GM21737 (cell line): ENCODE results near the gene SMIM21.

ENCODE experiments used
- ATAC-seq: cut with Tn5 transposase; IDR thresholded peaks from one replicate; pipeline ENCODE4 v1.9.1; 2021; ENCODE audit warnings: mild to moderate bottlenecking, moderate library complexity; ENCODE audit not compliant: unreplicated experiment

Gene SMIM21

DNA sequence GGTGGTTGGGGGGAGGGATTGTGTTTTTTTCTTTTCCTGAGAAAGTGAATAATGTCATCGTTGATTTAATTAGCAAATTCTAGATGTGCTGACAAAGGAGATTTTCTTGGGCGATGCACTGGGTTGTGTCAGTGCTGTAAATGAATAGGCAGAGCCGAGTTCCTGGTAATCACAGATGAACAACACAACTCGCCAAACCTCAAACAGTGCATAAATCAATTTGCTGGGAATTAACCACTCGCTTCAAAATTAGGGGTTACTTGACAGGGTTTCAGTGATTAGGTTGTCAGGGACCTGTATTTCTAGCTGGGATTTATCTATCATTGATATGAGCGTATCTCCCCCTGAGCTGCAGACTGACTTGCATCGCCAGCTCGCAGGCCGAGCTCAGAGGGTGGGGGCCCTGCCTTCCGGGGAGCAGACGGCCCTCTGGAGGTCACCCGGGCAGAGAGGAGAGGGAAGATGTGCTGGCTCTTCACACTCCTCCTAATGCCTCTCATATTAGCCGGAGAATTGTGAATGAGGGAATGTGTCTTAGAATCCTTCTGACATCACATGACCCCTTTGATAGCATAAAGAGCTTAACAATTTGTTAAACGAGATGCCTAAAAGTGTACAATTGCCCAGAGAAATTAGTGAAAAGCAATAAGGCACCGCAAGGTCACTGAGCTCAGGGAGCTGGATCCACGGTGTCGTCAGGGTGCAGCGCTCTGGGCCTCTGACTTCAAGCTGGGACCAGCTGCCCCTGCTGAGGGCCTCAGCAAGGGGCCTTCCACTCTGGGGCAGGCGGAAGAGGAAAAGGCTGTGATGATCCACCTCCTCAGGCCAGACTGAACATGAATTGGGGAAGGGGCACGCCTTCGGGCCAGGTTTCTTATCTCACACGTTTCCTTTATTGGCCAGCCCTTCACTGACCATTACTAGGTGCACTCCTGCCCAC is 48.9 kb downstream of the SMIM21 start:
- ATAC-seq, result no peak

DNA sequence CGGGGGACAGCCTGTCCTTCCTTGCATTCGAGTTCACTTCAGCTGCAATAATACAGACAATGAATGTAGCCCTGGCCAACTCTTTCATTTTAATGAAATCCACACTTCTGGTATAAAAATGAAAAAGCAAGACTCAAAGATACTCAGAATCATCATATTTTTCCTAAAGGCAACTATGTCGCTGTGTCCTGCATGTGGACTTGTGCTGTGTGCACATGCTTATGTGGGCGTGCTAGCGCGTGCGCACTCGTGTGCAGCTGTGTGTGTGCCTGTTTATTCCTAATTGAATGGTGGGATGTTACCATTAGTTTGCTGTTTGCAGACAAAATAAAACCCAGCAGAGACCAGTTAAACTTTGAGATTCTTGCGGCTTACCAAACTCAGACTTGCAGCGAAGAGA is 49.6 kb downstream of the SMIM21 start:
- ATAC-seq, result no peak

DNA sequence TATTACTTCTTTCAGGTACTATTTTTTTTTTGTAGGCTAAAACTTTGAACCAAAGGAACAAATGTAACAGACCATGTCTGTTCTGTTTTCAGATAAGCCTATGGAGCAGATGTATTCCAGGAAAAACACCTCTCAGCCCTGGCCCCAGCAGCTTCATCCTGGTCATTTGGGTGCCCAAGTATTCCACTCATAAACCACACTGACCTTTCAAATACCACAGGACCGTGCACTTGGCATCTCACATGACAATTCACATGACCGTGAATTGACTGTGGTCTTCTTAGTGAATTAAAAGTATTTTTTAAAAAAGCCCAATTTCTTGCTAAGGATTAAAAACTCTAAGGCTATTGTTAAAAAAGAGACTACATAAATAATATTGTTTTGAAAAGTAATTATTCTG is 50.2 kb downstream of the SMIM21 start:
- ATAC-seq, result no peak

DNA sequence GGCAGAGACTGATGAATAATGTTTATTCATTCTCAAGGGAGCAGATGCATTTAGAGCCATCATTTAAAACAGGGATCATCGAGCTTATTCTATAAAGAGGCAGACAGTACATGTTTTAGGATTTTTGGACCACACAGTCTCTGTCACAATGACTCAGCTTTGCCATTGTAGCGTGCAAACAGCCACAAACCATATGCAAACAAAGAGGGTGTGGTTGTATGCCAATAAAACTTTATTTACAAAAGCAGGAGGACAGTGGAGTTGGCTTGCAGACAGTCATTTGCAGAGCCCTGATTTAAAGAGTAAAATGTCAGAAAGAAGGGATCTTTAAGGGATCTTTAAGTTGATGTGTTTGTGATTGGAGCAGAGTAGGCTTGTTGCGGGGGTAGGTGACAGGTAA is 51.5 kb downstream of the SMIM21 start:
- ATAC-seq, result no peak

DNA sequence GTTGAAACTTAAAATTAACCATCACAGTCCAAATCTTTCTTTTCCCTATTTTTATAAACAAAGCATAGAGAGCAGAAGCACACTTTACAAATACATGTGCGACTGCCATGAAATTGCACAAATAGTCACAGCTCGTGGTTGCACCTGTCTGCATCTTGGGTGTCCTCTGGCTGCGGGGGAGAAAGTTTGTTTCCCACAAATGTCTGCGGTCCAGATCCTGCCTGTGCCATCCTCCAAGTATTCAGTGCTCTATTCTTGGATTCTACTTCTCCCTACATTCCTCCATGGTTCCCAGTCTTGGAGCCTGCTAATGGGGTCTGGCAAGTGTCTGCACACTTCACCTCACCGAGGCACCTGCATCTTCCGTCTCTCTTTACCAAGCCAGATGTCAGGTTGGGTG is 52.2 kb downstream of the SMIM21 start:
- no peak for ATAC-seq

DNA sequence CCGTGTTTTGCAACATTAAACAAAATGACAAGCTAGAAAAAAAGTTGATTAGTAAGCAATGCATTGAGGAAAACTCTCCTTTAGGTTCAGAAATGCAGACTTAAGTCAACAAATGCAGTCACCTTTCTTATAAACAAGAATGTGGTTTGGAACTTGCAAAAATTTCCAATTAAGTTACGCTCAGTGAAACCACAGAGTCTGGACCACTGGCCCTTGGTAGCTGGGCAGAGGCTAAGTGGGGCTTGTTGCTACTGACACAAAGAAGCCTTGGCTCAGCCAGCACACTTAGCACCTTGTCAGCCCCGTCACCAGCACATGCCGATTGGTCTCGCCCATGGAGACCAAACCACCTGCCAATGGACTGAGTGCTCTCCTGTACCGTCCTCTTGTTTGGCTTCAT is 53.0 kb downstream of the SMIM21 start:
- no peak for ATAC-seq

DNA sequence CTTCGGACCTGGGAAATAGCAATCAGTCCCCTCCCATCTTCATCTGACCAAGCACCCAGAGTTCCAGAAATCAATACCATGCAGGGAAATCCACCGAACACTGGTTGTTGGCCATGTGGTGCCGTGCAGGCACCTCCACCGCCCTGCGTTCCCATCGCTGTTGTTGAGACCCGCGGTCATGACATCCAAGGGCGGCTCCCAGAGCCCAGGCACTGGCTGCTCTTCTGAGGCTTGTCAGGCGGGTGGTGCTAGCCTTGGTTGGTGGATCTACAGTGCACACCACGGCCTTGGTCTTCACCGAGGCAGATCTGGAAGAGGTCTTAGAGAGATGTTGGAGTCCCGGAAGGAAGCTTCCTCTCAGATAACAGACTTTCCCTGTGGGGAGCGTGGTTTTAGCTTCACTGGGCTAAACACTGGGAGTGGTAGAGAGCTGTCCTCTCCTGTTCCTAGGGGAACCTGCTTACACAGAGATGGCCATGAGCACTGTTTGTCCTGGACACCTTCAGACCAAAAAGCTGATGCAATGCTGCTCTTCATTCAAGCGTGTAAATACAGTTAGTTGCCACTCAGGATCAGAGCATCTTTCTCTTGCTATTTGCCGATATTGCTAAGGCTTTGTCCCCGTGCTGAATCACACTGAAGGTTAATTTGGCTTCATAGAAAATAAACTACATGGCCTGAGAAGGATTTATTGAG is 58.3 kb downstream of the SMIM21 start:
- no peak for ATAC-seq

DNA sequence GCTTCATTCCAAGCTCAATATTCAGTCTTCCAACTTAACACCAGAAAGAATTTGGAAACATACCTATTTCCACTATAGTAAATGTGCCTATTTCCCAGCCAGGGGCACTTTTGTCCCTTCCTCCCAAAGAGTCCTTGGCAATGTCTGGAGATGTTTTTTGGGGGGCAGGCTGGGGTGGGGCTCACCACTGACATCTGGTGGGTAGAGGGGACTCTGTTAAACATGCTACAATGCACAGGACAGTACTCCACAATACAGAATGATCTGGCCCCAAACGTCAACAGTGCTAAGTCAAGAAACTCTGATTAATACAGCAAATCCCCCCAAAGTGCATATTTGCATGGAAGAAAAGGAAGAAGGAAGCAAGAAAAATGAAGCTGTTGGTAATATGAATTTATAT is 61.7 kb downstream of the SMIM21 start:
- ATAC-seq, result no peak

DNA sequence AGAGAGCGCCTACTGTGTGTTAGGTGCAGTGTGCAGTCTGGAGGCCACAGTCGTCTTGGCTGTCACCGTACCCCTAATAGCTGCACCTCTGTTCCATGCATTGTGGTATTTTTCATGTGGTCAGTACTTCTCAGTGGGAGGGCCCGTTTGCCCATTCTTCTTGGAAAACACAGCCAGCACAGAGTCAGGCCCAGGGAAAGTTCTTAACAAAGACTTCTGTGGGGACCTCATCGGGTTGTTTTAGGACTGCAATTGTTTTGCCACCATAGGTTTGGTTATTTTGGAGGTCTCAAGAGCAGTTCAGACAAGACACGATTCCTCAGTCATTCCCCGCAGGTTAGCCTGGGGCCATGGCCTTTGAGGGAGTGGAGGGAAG is 62.3 kb downstream of the SMIM21 start:
- ATAC-seq, result no peak

DNA sequence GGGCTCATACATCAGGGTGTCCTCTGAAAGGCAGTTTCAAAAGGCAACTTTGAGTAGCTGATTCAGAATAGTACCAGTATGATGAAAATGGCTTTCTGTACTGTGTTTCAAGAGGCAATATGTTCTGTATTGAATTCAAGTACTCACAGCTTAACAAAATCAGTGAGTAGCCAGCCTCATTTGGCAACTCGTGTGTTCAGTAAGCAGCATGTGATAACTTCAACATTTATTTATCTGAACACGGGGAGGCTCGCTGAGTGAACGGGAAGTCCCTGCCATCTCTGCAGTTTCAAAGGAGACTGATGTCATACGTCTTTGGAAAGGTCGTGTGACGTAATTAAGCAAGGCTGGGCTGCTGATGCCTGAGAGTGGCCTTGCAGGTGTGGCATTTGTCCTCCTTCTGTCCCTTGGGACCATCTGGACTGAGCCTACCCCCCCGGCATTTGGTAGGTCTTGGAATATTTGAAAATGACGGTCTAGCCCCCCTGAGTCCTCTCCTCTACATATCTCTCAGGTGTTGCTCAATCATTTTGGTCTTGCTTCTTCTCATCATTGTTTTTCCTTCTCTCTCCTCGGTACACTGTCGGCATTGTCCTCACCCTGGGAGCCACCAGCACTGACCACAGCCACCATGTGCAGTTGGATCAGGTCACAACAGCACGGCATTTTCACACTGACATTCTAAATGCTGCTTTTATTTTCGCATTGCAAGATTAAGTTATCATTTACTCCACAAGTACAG is 62.8 kb downstream of the SMIM21 start:
- ATAC-seq, result no peak

DNA sequence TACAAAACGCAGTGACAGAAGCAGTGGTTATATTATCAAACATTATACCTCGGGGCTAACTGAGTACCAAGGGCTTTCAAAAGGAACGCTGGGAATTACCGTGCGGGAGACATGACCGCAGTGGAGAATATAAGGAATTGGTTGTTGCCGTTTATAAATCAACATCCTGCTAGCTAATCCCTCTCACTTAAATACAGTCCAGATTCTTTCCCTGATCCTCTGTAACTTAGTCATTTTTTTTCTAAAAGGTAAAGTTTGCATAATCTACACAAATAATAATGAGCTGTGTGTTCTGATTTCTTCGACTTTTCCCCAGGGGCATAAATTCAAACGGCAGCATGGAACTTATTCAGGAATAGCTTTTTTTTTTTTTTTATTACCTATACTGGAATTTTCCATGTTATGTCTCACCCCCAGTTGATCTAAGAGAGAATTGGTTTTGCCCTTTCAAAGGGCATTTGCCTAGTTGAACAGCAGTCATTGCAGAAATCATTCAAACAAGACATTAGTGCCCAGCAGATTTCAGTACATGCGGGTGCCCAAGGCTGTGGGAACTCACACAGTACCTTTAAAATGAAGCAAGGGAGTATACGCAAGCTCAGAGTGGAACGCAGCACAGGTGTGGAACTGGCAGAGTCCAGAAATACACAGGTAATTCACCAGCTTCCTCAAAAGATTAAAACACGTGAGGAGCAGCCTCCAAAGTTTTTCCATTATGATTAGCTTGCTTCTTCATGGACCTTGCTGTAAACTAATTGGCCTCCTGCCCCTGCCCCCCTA is 63.9 kb downstream of the SMIM21 start:
- ATAC-seq, result no peak

DNA sequence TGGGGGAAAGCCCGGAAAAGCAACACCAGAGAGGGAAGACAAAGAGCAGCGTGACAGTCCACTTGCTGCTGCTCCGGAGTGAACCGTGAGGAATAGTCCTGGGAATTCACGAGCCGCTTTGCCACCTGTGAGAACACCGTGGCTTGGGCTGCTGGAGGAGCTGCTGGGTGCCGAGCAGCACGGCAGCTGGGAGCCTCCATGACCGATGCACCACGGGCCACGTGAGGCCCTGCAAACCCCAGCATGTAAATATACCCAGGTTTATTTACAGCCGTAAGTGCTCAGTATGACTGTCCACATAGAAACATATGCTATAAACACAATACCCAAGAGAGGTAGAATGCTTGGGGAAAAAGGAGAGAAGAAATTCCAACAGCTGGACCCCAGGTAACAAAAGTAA is 65.1 kb downstream of the SMIM21 start:
- no peak for ATAC-seq

DNA sequence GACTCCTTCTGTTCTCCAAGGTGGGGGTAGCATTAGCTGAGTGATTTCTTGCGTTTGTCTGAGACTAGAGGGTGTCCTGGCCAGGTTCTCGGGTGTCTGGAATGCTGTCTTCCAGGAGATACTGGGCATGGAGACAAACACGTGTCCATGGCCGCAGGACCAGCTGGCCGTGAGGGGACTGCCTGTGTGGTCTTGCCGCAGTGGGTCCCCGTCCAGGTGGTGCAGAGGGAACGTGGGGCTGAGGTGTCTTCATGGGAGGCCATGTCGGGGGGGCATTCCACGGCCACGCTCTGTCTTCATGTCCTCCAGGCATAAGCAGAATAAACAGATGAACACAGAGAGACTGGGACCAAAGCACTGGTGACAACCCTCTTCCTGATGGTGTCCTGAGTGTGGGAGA is 66.6 kb downstream of the SMIM21 start:
- no peak for ATAC-seq

DNA sequence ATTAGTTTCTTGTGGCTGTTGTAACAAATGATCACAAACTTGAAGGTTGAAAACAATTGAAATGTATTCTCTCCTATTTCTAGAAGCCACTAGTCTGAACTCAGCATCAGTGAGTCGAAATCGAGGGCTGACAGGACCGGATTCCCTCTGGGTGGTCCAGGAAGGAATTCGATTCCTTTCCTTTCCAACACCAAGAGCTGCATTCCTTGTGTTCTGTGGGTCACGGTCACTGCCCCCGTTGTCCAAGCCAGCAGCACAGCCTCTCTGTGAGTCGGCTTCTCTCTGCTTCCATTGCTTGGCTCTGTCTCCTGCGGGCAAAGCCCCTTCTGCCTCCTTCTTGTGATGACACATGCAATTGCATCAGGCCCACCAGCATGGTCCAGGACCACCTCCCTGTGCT is 67.3 kb downstream of the SMIM21 start:
- no peak for ATAC-seq
